Panc1 (cell line): ENCODE results near the gene SIGLEC11. TPM values are rescaled to one million over a fixed set of nuclear protein-coding genes. Genes with fewer than 3 reads are reported as not detected.

Experiments used
- ATAC-seq: fragments of 200-7000 bp; cut with Tn5 transposase; 2 replicates; pipeline ENCODE4 v1.9.1; 2020; ENCODE audit warnings: mild to moderate bottlenecking, moderate library complexity
- BruUV-seq: library from RNA; stranded (reverse); fragments of 400-500 nt; replicated peaks from 2 replicates; lab custom pipeline; 2021; lab: Mats Ljungman, UMichigan
- CTCF ChIA-PET: fragments of 300-600 bp; sonication (Branson Sonifier 250); formaldehyde crosslinking; loops from one replicate; lab custom pipeline; 2022; ENCODE audit warnings: antibody characterized with exemption; lab: Charles Lee
- POLR2A ChIA-PET: fragments of 300-600 bp; sonication (Branson Sonifier 250); formaldehyde crosslinking; loops from one replicate; lab custom pipeline; 2022; ENCODE audit warnings: antibody characterized with exemption; lab: Charles Lee
- DNase-seq: peaks from one replicate; pipeline ENCODE4 v3.0.0-alpha.2; 2010; ENCODE audit warnings: low read depth, low spot score
- H3K27ac ChIP-seq: 2 replicates; pipeline ENCODE4 v1.5.1; 2011; ENCODE audit warnings: mild to moderate bottlenecking, low read length, inconsistent platforms
- H3K27me3 ChIP-seq: fragments of 200-500 bp; sonication (Bioruptor generic); 2 replicates; pipeline ENCODE4 v1.6.0; 2014; ENCODE audit warnings: low read length, inconsistent platforms; ENCODE audit not compliant: control insufficient read depth, insufficient read depth
- H3K36me3 ChIP-seq: fragments of 200-500 bp; sonication (Bioruptor generic); 2 replicates; pipeline ENCODE4 v1.5.1; 2014; ENCODE audit warnings: inconsistent platforms, mild to moderate bottlenecking, low read length, moderate library complexity; ENCODE audit not compliant: control insufficient read depth, insufficient read depth
- H3K4me1 ChIP-seq: 2 replicates; pipeline ENCODE4 v1.5.1; 2011; ENCODE audit warnings: inconsistent platforms, mild to moderate bottlenecking, low read length, moderate library complexity; ENCODE audit not compliant: control insufficient read depth, insufficient read depth
- H3K4me3 ChIP-seq, 2 experiments: 2 replicates each; pipeline ENCODE4 v1.5.1; 2011 to 2012; ENCODE audit warnings: low read depth in 2 of 2, low read length in 2 of 2, mild to moderate bottlenecking in 2 of 2, inconsistent platforms in 1 of 2, moderate library complexity in 1 of 2
- H3K9me3 ChIP-seq: fragments of 200-500 bp; sonication (Bioruptor generic); 2 replicates; pipeline ENCODE4 v1.5.1; 2014; ENCODE audit warnings: low read depth, mild to moderate bottlenecking, inconsistent platforms, low read length, moderate library complexity; ENCODE audit not compliant: control insufficient read depth, insufficient read depth
- POLR2AphosphoS5 ChIP-seq: IDR thresholded peaks from 2 replicates; pipeline ENCODE4 v1.6.1; 2012; ENCODE audit warnings: mild to moderate bottlenecking, low read depth, low read length, moderate library complexity
- SIN3A ChIP-seq: IDR thresholded peaks from 2 replicates; pipeline ENCODE4 v1.6.1; 2012; ENCODE audit warnings: low read depth, mild to moderate bottlenecking, low read length, moderate library complexity, borderline replicate concordance; ENCODE audit not compliant: insufficient read depth
- TCF7L2 ChIP-seq: IDR thresholded peaks from 2 replicates; pipeline ENCODE4 v1.6.1; 2011; ENCODE audit warnings: mild to moderate bottlenecking, low read depth, low read length, inconsistent platforms
- in situ Hi-C: cut with HindIII; loops from 2 replicates; pipeline ENCODE4 v1.10.0; 2016; ENCODE audit warnings: low sequenced_read_pairs, low pct_unique_long_range_greater_than_20kb
- intact Hi-C: fragments of 100-400 bp; cut with micrococcal nuclease; formaldehyde crosslinking; loops from one replicate; pipeline ENCODE4 v1.10.0; 2022; ENCODE audit not compliant: unreplicated experiment
- total RNA-seq: library from RNA; stranded (reverse); gene quantifications from one replicate; pipeline ENCODE4 v1.2.1, GENCODE V29; 2021; ENCODE audit not compliant: unreplicated experiment
- TF ChIP-seq, protein P1 (sequence below), 2 experiments: IDR thresholded peaks; 2 replicates each; pipeline ENCODE4 v1.6.1; 2011 to 2012; ENCODE audit warnings: low read depth in 2 of 2, control low read depth in 1 of 2, low read length in 1 of 2, mild to moderate bottlenecking in 1 of 2, moderate library complexity in 1 of 2; ENCODE audit not compliant: insufficient read depth in 1 of 2
- TF ChIP-seq, protein P2 (sequence below): fragments of 450-650 bp; IDR thresholded peaks from 2 replicates; pipeline ENCODE4 v1.5.1; 2017; ENCODE audit warnings: mild to moderate bottlenecking

The SIGLEC11 gene
- total RNA-seq, 1 experiment from 2014 or later: not detected

DNA sequence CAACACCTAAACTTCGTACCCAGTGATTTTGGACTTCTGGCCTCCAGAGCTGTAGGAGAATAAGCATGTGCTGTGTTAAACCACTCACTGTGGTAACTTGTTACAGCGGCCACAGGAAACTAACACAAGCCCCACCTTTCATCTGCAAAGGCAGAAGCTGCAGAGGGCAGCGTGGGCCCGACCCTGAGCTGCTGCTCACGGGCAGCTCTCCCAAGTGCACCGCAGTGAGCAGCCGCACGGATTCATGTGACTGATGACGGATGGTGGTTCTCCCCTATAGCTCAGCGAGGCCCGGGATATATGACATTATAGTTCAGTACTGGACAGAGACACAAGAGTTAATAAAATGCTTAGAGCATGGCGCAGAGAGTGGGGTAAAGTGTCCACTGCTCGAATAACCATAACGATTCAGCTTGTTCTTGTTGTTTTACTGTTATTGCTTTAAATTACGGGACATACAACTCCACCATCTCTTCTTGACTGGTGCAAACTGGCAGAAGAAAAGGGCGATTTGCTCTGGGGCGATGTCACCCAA is 42.3 kb upstream of the SIGLEC11 start:
- ATAC-seq (no peak), DNase-seq (no peak)
- intact Hi-C loops (no loop called here), in situ Hi-C loops (no loop called here)
- no TSS peak for BruUV-seq
- H3K4me1 ChIP-seq: no peaks in the 10 kb centered on the region
- ChIA-PET POLR2A (no interaction called here), CTCF (no interaction called here)
- H3K27ac ChIP-seq: no peak overlapping the region
- no peaks in the 10 kb centered on the region for H3K9me3 ChIP-seq
- TF ChIP-seq SIN3A (no peak), POLR2AphosphoS5 (no peak), TCF7L2 (no peak)
- TF ChIP-seq, protein P1, sequence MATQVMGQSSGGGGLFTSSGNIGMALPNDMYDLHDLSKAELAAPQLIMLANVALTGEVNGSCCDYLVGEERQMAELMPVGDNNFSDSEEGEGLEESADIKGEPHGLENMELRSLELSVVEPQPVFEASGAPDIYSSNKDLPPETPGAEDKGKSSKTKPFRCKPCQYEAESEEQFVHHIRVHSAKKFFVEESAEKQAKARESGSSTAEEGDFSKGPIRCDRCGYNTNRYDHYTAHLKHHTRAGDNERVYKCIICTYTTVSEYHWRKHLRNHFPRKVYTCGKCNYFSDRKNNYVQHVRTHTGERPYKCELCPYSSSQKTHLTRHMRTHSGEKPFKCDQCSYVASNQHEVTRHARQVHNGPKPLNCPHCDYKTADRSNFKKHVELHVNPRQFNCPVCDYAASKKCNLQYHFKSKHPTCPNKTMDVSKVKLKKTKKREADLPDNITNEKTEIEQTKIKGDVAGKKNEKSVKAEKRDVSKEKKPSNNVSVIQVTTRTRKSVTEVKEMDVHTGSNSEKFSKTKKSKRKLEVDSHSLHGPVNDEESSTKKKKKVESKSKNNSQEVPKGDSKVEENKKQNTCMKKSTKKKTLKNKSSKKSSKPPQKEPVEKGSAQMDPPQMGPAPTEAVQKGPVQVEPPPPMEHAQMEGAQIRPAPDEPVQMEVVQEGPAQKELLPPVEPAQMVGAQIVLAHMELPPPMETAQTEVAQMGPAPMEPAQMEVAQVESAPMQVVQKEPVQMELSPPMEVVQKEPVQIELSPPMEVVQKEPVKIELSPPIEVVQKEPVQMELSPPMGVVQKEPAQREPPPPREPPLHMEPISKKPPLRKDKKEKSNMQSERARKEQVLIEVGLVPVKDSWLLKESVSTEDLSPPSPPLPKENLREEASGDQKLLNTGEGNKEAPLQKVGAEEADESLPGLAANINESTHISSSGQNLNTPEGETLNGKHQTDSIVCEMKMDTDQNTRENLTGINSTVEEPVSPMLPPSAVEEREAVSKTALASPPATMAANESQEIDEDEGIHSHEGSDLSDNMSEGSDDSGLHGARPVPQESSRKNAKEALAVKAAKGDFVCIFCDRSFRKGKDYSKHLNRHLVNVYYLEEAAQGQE (IDR thresholded peaks at IDR 0.05; ENCODE audit: insufficient read depth in 1 of 2, low read depth in 2 of 2, low read length in 1 of 2): no peak
- TF ChIP-seq, protein P2, sequence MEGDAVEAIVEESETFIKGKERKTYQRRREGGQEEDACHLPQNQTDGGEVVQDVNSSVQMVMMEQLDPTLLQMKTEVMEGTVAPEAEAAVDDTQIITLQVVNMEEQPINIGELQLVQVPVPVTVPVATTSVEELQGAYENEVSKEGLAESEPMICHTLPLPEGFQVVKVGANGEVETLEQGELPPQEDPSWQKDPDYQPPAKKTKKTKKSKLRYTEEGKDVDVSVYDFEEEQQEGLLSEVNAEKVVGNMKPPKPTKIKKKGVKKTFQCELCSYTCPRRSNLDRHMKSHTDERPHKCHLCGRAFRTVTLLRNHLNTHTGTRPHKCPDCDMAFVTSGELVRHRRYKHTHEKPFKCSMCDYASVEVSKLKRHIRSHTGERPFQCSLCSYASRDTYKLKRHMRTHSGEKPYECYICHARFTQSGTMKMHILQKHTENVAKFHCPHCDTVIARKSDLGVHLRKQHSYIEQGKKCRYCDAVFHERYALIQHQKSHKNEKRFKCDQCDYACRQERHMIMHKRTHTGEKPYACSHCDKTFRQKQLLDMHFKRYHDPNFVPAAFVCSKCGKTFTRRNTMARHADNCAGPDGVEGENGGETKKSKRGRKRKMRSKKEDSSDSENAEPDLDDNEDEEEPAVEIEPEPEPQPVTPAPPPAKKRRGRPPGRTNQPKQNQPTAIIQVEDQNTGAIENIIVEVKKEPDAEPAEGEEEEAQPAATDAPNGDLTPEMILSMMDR: no peak
- H3K27me3 ChIP-seq: no peaks in the 10 kb centered on the region
- no peaks in the 10 kb centered on the region; the same call in 1 of the 2 replicates for H3K36me3 ChIP-seq
- no peak overlapping the region for H3K4me3 ChIP-seq

DNA sequence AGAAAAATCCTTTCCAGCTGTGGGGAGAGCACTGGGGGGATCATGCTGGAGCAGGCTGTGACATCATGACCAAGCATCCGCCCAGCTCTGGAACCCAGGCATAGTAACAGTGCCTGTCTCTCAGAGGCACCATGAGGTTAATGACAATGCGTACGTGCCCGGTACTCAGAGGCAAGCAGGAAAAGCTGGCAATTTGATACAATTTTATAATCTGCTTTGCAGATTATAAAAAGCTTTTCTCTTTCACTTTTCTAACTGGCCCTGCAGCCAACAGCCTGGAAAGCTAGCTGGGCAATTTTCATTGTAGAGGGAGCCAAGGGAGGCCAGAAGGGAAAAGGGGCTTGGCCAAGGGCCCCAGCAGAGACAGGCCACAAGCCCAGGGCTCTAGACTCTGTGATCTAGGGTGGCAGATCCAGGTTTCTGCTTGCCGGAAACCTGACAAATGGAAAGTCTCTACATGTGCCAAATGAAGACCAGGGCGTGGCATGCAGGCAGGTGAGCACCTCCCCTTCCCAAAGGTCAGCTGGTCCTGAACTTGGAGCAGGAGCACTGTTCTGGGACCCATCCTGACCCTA is 41.5 kb upstream of the SIGLEC11 start:
- ATAC-seq (no peak), DNase-seq (no peak)
- Histone ChIP-seq H3K36me3 (no peaks in the 10 kb centered on the region; the same call in 1 of the 2 replicates), H3K4me1 (no peaks in the 10 kb centered on the region), H3K27ac (no peak overlapping the region), H3K27me3 (no peaks in the 10 kb centered on the region), H3K9me3 (no peaks in the 10 kb centered on the region), H3K4me3 (no peak overlapping the region)
- POLR2A ChIA-PET: no interaction called here
- CTCF ChIA-PET: no interaction called here
- TF ChIP-seq, protein P2: no peak
- TF ChIP-seq TCF7L2 (no peak), POLR2AphosphoS5 (no peak), SIN3A (no peak)
- TF ChIP-seq, protein P1 (IDR thresholded peaks at IDR 0.05; ENCODE audit: insufficient read depth in 1 of 2, low read depth in 2 of 2, low read length in 1 of 2): no peak
- intact Hi-C loops (no loop called here), in situ Hi-C loops (no loop called here)
- no TSS peak for BruUV-seq
